HG03521 (cell line): ENCODE data around the gene SMOC2.

Experiments
- ATAC-seq: cut with Tn5 transposase; IDR thresholded peaks from one replicate; pipeline ENCODE4 v1.9.1; 2021; ENCODE audit warnings: mild to moderate bottlenecking, moderate library complexity; ENCODE audit not compliant: unreplicated experiment

SMOC2 gene

GRCh38 chr6:168415098-168415992, 25.6 kb upstream of the SMOC2 start:
- no peak for ATAC-seq

- ATAC-seq = no peak
Observed at GRCh38 chr6:168415993-168416530, 24.9 kb upstream of the SMOC2 start.

- no peak for ATAC-seq
Observed at GRCh38 chr6:168416531-168416930, 24.5 kb upstream of the SMOC2 start.

- ATAC-seq = no peak
Observed at GRCh38 chr6:168417191-168417590, 23.8 kb upstream of the SMOC2 start.

- ATAC-seq = no peak
Observed at GRCh38 chr6:168417679-168418557, 23.1 kb upstream of the SMOC2 start.

GRCh38 chr6:168418711-168419121, 22.3 kb upstream of the SMOC2 start:
- no peak for ATAC-seq

GRCh38 chr6:168419569-168419968, 21.4 kb upstream of the SMOC2 start:
- ATAC-seq = no peak

GRCh38 chr6:168420084-168420483, 20.9 kb upstream of the SMOC2 start:
- ATAC-seq = no peak

- no peak for ATAC-seq
Observed at GRCh38 chr6:168420706-168421105, 20.3 kb upstream of the SMOC2 start.

- no peak for ATAC-seq
Observed at GRCh38 chr6:168427184-168427583, 13.8 kb upstream of the SMOC2 start.

GRCh38 chr6:168428052-168428826, 12.7 kb upstream of the SMOC2 start:
- no peak for ATAC-seq

- no peak for ATAC-seq
Observed at GRCh38 chr6:168428863-168429262, 12.1 kb upstream of the SMOC2 start.

GRCh38 chr6:168432196-168432595, 8.8 kb upstream of the SMOC2 start:
- ATAC-seq = no peak

GRCh38 chr6:168433898-168434297, 7.1 kb upstream of the SMOC2 start:
- ATAC-seq = no peak

- ATAC-seq = no peak
Observed at GRCh38 chr6:168434505-168434904, 6.5 kb upstream of the SMOC2 start.

- ATAC-seq = no peak
Observed at GRCh38 chr6:168437751-168438150, 3.2 kb upstream of the SMOC2 start.

GRCh38 chr6:168438783-168439520, 2.0 kb upstream of the SMOC2 start:
- no peak for ATAC-seq

- no peak for ATAC-seq
Observed at GRCh38 chr6:168439794-168440450, 1.1 kb upstream of the SMOC2 start.
